Adrenal gland (tissue), 5 donors: ENCODE results near the gene MARK3.

Experiments used
- CTCF ChIP-seq, 6 experiments: fragments of 450-650 bp in 4 of 6; fragments of 200-600 bp in 2 of 6; sonication (generic) in 1 of 6; IDR thresholded peaks; 1 replicate in 5 of 6; 2 replicates in 1 of 6; pipeline versions ENCODE4 v1.5.1 to v1.8.0; 2016 to 2021; ENCODE audit warnings: antibody characterized with exemption in 6 of 6, mild to moderate bottlenecking in 2 of 6, moderate library complexity in 1 of 6
- POLR2A ChIP-seq, 2 donors: fragments of 450-650 bp; IDR thresholded peaks; one replicate each; pipeline ENCODE4 v1.6.1; 2017; ENCODE audit warnings: antibody characterized with exemption in 2 of 2, mild to moderate bottlenecking in 2 of 2, moderate library complexity in 1 of 2
- donor health status: DM: no; HTN: no; CAD: no.

GRCh38 chr14:103341250-103342129, 43.7 kb upstream of the MARK3 start:
- TF ChIP-seq CTCF (IDR thresholded peaks at IDR 0.05) = no peak
- TF ChIP-seq POLR2A (IDR thresholded peaks at IDR 0.05) = no peak
